Activated T-helper 1 cell treated with anti-CD3 and anti-CD28 coated beads, Interleukin-12 subunit alpha, Interleukin-12 subunit beta, Interleukin-2, Interleukin-4 antibody, amounts not matched to agents 30 ng/mL and 10 ng/mL and 1 ng/mL, durations not matched to agents 14 hours and 24 hours and 36 hours (primary cell): ENCODE data around the gene NRP1. TPM values are rescaled to one million over a fixed set of nuclear protein-coding genes. Genes with fewer than 3 reads are reported as not detected.
A peak's percentile ranks its signal among the peaks of the same experiment; 100 is the strongest.

ENCODE experiments used
- DNase-seq: peaks from one replicate; pipeline ENCODE4 v3.0.0; 2021; ENCODE audit warnings: low spot score
- H3K27ac Mint-ChIP-seq: one replicate; pipeline ENCODE4 v1.8.0; 2021; ENCODE audit warnings: mild to moderate bottlenecking, mixed read lengths
- H3K27me3 Mint-ChIP-seq: one replicate; pipeline ENCODE4 v1.8.0; 2022; ENCODE audit warnings: mild to moderate bottlenecking, moderate library complexity, mixed read lengths; ENCODE audit not compliant: insufficient read depth
- H3K36me3 Mint-ChIP-seq: one replicate; pipeline ENCODE4 v1.8.0; 2021; ENCODE audit warnings: low read depth, mixed read lengths
- H3K4me1 Mint-ChIP-seq: one replicate; pipeline ENCODE4 v1.8.0; 2021; ENCODE audit warnings: low read depth, mixed read lengths
- H3K4me3 Mint-ChIP-seq: one replicate; pipeline ENCODE4 v1.8.0; 2021; ENCODE audit warnings: mild to moderate bottlenecking, moderate library complexity, mixed read lengths
- H3K9me3 Mint-ChIP-seq: one replicate; pipeline ENCODE4 v1.8.0; 2021; ENCODE audit warnings: mixed read lengths
- intact Hi-C: fragments of 100-400 bp; cut with micrococcal nuclease; formaldehyde crosslinking; loops from one replicate; pipeline ENCODE4 v1.15.1; 2024
- total RNA-seq: library from RNA; stranded (reverse); gene quantifications from 2 replicates; pipeline ENCODE4 v1.2.3, GENCODE V29; 2022

NRP1 gene
- total RNA-seq, 1 donor from 2014 or later, result 1.2 TPM

DNA sequence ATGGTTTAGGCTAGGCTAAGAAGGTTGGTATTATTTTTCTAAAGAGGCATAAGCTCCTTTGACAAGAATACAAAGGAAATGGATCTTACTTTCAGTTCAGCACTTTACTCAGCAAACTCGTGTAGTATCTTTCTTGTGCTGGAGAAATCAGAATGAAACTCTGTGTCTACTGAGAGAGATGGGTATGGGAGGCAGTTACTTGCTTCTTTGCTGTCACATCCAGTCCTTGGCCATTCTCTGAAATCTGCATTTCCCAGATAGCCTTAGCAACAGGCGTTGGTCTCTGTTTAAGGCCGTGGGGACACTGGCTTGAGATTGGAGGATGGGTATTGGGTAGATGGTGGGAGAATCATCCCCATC lies 180.5 kb downstream of the NRP1 start:
- DNase-seq, result no peak
- intact Hi-C loops, result loop anchor here (1.0 to 2.0 kb wide), 5 partner anchors 11 to 145 kb away; no protein-coding TSS in a partner anchor
- H3K27ac Mint-ChIP-seq, result peak overlapping the region; percentile 75
- H3K36me3 Mint-ChIP-seq, result peaks cover 10% of the 10 kb centered on the region
- peaks cover 48% of the 10 kb centered on the region for H3K4me1 Mint-ChIP-seq
- H3K4me3 Mint-ChIP-seq, result peak overlapping the region; percentile 2
- H3K9me3 Mint-ChIP-seq, result peaks cover 4% of the 10 kb centered on the region
- H3K27me3 Mint-ChIP-seq, result no peaks in the 10 kb centered on the region

DNA sequence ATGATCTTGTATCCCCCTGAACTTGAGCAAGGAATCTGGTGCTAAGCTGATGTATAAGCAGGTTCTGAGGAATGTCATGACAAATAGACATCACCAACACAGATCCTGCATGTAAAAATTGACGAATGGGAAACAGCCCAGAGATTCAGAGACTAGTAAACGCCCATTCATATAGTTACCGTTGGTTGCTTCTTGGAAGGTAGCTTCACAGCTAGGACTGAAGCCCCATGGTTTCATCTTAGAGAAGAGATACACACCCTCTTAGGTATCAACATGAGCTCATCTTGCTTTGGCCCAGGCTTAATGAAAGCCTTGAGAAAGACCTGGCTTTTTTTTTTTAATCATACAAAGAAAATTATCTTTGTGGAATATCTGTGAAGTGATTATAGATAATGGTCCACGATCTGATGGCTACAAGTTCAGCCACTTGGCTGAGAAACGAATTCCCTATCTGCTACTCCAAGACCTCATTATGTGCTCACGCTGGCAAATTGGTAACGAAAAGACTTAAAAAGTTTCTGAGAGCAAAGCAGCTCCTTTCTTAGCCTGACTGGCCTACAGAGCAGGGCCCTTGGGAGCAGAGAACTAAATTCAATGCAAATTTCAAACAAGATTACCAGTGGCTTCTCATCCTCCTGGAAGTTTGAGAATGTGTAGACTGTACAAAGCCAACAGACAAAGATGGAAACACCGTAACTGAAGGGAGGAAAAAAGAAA lies 181.1 kb downstream of the NRP1 start:
- H3K9me3 Mint-ChIP-seq, result peaks cover 8% of the 10 kb centered on the region
- DNase-seq, result no peak

DNA sequence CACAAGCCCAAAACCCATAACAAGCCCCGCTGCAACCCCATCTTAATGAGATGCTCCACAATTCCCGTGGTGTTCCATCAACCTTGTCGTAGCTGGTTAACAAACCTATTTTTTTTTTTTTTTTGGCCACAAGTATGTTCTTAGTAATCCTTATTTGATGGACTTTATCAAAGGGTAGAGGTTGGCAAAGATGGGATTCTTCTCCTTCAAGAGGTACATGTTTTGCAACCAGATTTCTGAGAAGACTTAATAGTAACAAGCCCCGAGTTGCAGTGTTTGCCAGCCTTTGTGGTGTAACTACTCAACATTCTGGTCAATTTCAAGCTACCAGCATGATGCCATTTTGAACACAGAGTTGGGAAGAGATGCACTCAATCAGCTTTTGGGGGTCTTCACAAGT lies 181.7 kb downstream of the NRP1 start:
- no peak for DNase-seq
- Mint-ChIP-seq H3K4me3 (no peak overlapping the region), H3K27ac (no peak overlapping the region)

More for the DNA sequence above, 181.1 kb downstream of the NRP1 start:
- H3K36me3 Mint-ChIP-seq, result peaks cover 11% of the 10 kb centered on the region
- intact Hi-C loops, result loop anchor here (1.0 kb wide), 1 partner anchor 10 kb away; no protein-coding TSS in a partner anchor
- peak overlapping the region; percentile 2 for H3K4me3 Mint-ChIP-seq
- peak overlapping the region; percentile 75 for H3K27ac Mint-ChIP-seq
- peaks cover 48% of the 10 kb centered on the region for H3K4me1 Mint-ChIP-seq
- no peaks in the 10 kb centered on the region for H3K27me3 Mint-ChIP-seq

DNA sequence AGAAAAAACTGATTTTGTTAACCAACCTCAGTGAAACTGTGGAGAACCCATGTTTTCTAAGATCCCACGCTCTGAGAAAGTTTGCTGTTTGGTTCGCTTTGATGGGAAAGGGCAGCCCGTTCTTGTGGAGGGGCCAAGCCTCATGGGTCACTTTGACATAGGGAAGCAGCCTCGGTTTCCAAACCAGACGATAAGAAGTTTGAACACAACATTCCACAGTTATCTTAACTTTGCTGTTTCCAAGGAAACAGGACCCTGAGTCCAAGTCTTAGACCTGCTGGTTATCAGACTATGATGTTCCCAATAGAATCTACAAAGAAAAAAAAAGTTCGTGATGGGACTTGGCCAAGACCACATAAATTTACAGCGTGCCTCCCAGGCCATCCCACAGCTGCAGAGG lies 182.3 kb downstream of the NRP1 start:
- H3K36me3 Mint-ChIP-seq, result peaks cover 14% of the 10 kb centered on the region
- intact Hi-C loops, result no loop called here
- H3K27ac Mint-ChIP-seq, result no peak overlapping the region
- H3K27me3 Mint-ChIP-seq, result no peaks in the 10 kb centered on the region
- H3K4me1 Mint-ChIP-seq, result peaks cover 48% of the 10 kb centered on the region
- no peak for DNase-seq
- peaks cover 14% of the 10 kb centered on the region for H3K9me3 Mint-ChIP-seq
- no peak overlapping the region for H3K4me3 Mint-ChIP-seq

More for the DNA sequence above, 181.7 kb downstream of the NRP1 start:
- Mint-ChIP-seq H3K9me3 (peaks cover 13% of the 10 kb centered on the region), H3K36me3 (peaks cover 14% of the 10 kb centered on the region), H3K4me1 (peaks cover 48% of the 10 kb centered on the region), H3K27me3 (no peaks in the 10 kb centered on the region)
- intact Hi-C loops, result loop anchor here (1.0 kb wide), 1 partner anchor 9 kb away; no protein-coding TSS in a partner anchor

DNA sequence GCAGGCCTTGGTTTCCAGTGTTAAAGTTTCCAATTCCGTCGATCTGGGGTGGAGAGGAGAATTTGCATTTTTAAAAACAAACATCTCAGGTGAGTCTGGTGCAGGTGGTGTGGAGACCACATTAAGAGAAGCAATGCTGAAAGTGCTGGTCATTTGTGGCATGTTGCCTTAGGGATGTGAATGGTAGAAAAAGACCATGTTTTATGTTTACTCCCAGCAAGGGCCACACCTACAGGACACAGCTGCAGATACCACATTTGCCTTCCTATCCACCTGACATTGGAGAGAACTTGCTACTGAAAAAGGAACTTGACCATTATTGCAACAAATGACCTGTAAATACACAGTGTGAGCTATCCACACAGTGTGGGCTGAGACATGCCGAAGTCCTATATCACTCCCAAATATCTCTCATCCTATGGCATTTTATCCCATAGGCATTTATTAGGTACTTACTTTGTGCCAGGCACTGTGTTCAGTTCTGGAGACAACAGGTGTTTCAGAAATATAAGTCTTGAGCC lies 183.1 kb downstream of the NRP1 start:
- H3K27me3 Mint-ChIP-seq, result no peaks in the 10 kb centered on the region
- H3K36me3 Mint-ChIP-seq, result peaks cover 14% of the 10 kb centered on the region
- no peak for DNase-seq
- intact Hi-C loops, result no loop called here
- peaks cover 14% of the 10 kb centered on the region for H3K9me3 Mint-ChIP-seq
- H3K4me3 Mint-ChIP-seq, result no peak overlapping the region
- H3K27ac Mint-ChIP-seq, result no peak overlapping the region
- peaks cover 48% of the 10 kb centered on the region for H3K4me1 Mint-ChIP-seq

DNA sequence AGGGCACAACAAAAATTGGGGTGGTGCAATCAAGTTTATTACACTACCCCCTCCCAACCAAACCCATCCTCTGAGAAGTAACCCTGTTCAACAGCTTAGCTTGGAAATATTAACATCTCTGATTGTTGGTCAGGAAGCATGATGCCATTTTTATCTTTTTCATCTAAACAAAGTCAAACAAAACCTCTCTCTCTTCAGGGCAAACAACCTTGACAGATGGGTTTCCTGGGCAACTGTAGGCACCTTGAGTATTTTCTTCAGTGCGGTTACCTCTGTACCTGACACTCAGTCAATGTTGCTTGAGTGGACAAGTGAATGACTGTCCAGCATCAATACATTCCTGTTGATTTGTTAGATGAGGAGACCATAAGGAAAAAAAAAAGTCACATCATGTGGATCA lies 183.6 kb downstream of the NRP1 start:
- H3K9me3 Mint-ChIP-seq, result peaks cover 14% of the 10 kb centered on the region
- peaks cover 14% of the 10 kb centered on the region for H3K36me3 Mint-ChIP-seq
- no peak overlapping the region for H3K4me3 Mint-ChIP-seq
- no peaks in the 10 kb centered on the region for H3K27me3 Mint-ChIP-seq
- intact Hi-C loops, result no loop called here
- no peak for DNase-seq
- H3K4me1 Mint-ChIP-seq, result peaks cover 46% of the 10 kb centered on the region
- no peak overlapping the region for H3K27ac Mint-ChIP-seq

DNA sequence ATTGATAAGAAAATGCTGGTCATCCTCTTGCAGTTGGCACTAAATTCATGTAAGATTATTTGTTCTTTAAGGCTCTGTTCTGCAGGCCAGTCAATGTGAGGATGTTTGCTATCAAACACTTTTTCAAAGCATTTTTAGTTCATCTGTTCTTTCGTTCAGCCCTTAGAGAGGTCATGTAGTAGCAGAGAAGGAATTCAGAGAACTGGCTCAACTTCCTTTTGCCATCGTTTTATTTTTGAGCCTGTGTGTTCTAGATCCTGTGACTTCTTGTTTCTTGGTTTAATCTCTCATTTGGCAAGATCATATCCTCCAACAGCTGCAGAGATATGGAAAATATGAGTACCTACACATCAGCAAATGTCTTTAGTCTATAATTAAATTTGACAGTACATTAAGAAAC lies 184.3 kb downstream of the NRP1 start:
- DNase-seq, result no peak
- peaks cover 40% of the 10 kb centered on the region for H3K4me1 Mint-ChIP-seq
- no peak overlapping the region for H3K4me3 Mint-ChIP-seq
- peaks cover 12% of the 10 kb centered on the region for H3K36me3 Mint-ChIP-seq
- H3K27me3 Mint-ChIP-seq, result no peaks in the 10 kb centered on the region
- H3K27ac Mint-ChIP-seq, result no peak overlapping the region
- intact Hi-C loops, result no loop called here
- H3K9me3 Mint-ChIP-seq, result peaks cover 14% of the 10 kb centered on the region

DNA sequence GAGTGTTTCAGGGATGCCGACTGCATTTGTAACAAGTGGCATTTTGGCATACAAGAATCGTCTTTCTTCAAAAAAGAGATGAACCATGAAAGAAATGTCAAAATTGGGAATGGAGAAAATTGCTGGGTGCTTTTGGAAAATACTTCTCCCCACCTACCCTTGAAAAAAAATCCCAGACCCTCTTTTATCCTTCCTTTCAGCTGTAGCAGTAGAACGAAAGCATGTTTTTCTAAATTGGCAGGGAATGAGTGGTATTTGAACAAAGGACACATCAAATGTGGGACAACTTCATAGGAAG lies 187.5 kb downstream of the NRP1 start:
- H3K27me3 Mint-ChIP-seq, result no peaks in the 10 kb centered on the region
- H3K4me3 Mint-ChIP-seq, result no peak overlapping the region
- intact Hi-C loops, result no loop called here
- peaks cover 10% of the 10 kb centered on the region for H3K36me3 Mint-ChIP-seq
- H3K4me1 Mint-ChIP-seq, result peaks cover 39% of the 10 kb centered on the region
- no peak for DNase-seq
- H3K27ac Mint-ChIP-seq, result no peak overlapping the region
- H3K9me3 Mint-ChIP-seq, result peaks cover 14% of the 10 kb centered on the region

DNA sequence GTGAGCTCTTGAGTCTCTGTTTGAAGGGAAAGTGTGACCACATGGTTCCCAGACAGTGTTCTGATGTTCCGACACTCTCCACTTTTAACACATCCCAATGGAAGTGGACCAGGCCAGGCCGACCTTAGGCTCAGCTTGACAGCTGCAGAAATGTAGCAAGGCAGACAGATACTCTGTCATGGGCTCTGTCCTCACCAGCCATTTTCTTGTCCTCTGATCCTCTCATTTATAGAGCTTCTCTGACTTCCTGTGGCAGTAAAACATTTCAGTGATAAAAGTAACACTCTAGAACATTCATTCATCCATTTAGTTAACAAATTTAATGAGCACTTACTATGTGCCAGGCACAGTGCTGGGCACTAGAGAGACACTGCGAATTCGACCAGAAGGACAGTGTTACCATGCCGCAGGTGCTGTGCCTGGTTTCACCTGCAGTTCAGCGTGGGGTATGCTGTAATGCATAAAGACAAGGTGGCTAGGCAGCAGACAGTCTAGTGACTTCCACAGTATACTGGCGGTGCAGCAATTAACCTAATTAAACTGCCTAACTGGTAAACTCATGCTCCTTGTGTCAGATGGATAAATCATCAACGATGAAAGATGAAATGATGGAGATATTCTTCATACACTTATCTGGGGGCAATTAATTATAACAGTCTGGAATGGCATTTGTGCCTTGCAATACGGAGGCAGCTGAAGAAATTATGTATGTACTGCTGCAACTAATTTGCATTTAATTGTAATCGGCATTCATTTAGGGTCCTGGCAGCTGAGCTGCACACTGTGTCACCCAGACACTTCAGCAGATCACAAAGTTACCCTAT lies 188.1 kb downstream of the NRP1 start:
- Mint-ChIP-seq H3K4me3 (no peak overlapping the region), H3K27ac (no peak overlapping the region)

DNA sequence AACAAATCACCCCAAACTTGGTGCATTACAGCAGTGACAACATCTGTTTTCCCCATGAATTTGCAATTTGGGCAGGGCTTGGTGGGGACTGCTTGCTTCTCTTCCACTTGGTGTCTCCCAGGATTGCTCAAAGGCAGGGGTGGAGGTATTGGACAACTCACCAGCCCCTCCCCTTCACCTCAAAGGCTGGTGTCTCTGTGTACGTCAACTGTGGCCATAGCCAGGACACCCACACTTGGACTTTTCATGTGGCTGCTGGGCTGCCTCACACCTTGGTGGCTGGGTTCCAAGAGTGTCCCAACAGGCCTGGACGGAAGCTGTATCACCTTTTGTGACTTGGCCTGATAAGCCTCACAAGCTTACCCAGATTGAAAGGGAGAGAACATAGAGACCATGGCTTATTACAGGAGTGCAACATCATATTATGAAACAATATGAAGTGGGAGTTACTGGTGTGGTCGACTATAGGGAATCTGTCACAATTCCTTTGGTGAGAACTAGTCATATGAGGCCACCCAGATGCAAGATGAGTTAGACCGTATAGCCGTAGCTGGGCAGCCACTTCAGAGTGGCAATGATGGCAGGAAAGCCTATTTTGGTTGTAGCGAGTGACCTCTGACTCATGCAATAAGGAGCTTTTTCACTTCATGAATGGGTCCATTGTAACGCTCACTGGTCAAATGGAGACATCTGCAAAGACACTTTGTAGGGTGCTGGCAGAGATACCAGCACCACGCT lies 188.8 kb downstream of the NRP1 start:
- peaks cover 10% of the 10 kb centered on the region for H3K9me3 Mint-ChIP-seq
- H3K4me3 Mint-ChIP-seq, result no peak overlapping the region
- peak overlapping the region; percentile 16 for H3K27ac Mint-ChIP-seq
- intact Hi-C loops, result no loop called here
- peaks cover 7% of the 10 kb centered on the region for H3K36me3 Mint-ChIP-seq
- DNase-seq, result no peak
- H3K27me3 Mint-ChIP-seq, result no peaks in the 10 kb centered on the region
- H3K4me1 Mint-ChIP-seq, result peaks cover 37% of the 10 kb centered on the region

More for the DNA sequence above, 188.1 kb downstream of the NRP1 start:
- peaks cover 14% of the 10 kb centered on the region for H3K9me3 Mint-ChIP-seq
- H3K27me3 Mint-ChIP-seq, result no peaks in the 10 kb centered on the region
- DNase-seq, result no peak
- peaks cover 10% of the 10 kb centered on the region for H3K36me3 Mint-ChIP-seq
- peaks cover 37% of the 10 kb centered on the region for H3K4me1 Mint-ChIP-seq
- intact Hi-C loops, result no loop called here

DNA sequence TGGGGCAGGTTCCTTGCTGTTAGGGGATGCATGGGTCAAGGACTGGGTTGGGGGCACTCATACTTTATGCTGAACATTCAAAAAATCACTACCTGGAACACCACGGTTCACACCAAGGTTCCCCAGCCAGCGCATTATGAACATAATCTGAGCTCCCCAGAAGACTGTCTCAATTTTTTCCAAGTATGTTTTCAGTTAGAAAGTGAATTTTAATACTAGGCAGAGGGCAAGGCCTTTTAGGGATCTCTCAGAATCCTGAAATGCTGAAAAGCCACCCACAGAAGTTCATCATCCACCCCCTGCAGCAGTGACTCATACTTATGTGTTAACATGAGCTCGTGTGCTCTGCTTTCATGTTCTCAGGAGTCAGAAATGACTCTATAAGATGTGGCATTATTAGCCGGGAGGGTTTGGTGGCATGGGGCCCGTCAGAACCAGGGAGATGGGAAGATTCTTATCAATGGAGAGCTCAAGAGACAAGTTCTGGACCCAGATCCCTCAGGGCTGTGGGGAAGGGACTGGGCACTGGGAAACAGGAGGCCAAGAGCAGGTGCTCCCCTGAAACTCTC lies 191.2 kb downstream of the NRP1 start:
- intact Hi-C loops, result loop anchor here (1.0 to 5.0 kb wide), 7 partner anchors 9 to 1139 kb away; no protein-coding TSS in a partner anchor
- Mint-ChIP-seq H3K4me1 (peaks cover 49% of the 10 kb centered on the region), H3K4me3 (no peak overlapping the region), H3K36me3 (peaks cover 4% of the 10 kb centered on the region), H3K27me3 (no peaks in the 10 kb centered on the region), H3K9me3 (peaks cover 5% of the 10 kb centered on the region), H3K27ac (peak overlapping the region; percentile 70)
- DNase-seq, result peak; percentile 31

DNA sequence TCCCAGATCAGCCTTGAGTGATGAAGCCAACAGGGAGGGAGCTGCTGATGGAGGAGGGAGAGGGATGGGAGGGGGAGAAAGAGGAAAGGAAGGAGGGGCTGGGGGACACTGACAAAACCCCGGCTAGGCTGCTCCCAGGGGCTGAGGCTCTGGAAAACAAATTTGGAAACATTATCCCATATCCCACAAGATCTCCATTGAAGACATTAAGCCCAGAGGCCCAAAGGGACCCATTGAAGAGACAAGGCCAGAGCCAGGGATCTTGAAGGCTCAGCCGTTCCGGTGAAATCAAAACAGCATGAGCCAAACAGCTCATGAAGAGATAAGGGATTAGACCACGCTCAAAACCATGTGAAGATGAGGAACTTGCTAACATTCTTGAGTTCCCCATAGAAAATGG lies 192.2 kb downstream of the NRP1 start:
- DNase-seq, result no peak
- intact Hi-C loops, result loop anchor here (2.0 to 5.0 kb wide), 3 partner anchors 107 to 1140 kb away; no protein-coding TSS in a partner anchor
- H3K4me1 Mint-ChIP-seq, result peaks cover 59% of the 10 kb centered on the region
- no peaks in the 10 kb centered on the region for H3K27me3 Mint-ChIP-seq
- peak overlapping the region; percentile 44 for H3K27ac Mint-ChIP-seq
- peaks cover 2% of the 10 kb centered on the region for H3K36me3 Mint-ChIP-seq
- no peak overlapping the region for H3K4me3 Mint-ChIP-seq
- H3K9me3 Mint-ChIP-seq, result no peaks in the 10 kb centered on the region
